ENCODE results near the gene HIRIP3. TPM values are rescaled to one million over a fixed set of nuclear protein-coding genes. Genes with fewer than 3 reads are reported as not detected.
"Not testable (repeated sequence)": the region's sequence is repeated elsewhere in the genome, so short reads cannot be mapped to it uniquely, and the experiment has no call there.

Gene HIRIP3, protein sequence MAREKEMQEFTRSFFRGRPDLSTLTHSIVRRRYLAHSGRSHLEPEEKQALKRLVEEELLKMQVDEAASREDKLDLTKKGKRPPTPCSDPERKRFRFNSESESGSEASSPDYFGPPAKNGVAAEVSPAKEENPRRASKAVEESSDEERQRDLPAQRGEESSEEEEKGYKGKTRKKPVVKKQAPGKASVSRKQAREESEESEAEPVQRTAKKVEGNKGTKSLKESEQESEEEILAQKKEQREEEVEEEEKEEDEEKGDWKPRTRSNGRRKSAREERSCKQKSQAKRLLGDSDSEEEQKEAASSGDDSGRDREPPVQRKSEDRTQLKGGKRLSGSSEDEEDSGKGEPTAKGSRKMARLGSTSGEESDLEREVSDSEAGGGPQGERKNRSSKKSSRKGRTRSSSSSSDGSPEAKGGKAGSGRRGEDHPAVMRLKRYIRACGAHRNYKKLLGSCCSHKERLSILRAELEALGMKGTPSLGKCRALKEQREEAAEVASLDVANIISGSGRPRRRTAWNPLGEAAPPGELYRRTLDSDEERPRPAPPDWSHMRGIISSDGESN
- 80.4 TPM for polyA plus RNA-seq (2012; ENCODE audit: insufficient read depth, insufficient read length)

DNA sequence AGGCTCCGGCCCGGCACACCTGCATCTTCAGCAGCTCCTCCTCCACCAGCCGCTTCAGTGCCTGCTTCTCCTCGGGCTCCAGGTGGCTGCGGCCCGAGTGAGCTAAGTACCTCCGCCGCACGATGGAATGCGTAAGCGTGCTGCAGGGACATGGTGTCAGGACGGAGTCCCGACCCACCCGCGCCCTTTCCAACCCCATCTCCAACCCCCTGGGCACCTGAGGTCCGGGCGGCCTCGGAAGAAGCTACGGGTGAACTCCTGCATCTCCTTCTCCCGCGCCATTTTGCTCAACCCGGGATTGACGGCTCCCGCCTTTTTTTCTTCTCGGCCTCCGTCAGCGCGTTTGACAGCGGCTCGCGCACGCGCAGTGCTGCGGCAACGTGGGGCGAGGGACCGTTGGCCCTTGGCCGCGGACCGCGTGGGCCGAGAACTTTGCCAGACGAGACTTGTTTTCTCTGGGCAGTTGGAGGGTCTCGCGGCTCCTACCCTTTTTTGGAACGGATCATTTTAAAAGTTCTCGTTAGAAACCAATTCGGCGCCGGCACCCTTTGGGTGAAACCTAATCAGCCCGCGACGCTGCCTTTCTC, at the start of gene HIRIP3:
TSS of gene HIRIP3 (minus strand) at position 294 of the 587 bp plus-strand sequence. CDS start at position 282, 12 bp downstream.
- DNase-seq (ENCODE audit: low read depth, low spot score): peak; percentile 84
- H3K4me3 ChIP-seq (ENCODE audit: low read length): peak within 1 kb of the TSS; percentile 96

GRCh38 chr16:30041841-30042240, 46.4 kb upstream of the HIRIP3 start:
- no peak overlapping the region for H3K4me3 ChIP-seq (ENCODE audit: low read length)
- no peak for DNase-seq (ENCODE audit: low read depth, low spot score)

DNA sequence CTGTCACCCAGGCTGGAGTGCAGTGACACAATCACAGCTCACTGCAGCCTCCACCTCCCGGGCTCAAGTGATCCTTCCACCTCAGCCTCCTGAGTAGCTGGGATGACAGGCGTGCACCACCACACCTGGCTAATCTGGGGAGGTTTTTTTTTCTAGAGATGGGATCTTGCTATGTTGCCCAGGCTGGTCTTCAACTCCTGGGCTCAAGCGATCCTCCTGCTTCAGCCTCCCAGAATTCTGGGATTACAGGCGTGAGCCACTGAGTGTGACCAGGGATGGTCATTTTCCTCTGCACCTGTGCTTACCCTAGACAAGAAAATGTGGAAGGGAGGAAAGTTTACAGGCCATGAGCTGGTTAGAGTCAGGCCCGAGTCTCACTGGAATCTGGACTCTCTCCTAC, 45.3 kb upstream of the HIRIP3 start:
- not testable (repeated sequence) for H3K4me3 ChIP-seq (ENCODE audit: low read length); DNase-seq (ENCODE audit: low read depth, low spot score)

DNA sequence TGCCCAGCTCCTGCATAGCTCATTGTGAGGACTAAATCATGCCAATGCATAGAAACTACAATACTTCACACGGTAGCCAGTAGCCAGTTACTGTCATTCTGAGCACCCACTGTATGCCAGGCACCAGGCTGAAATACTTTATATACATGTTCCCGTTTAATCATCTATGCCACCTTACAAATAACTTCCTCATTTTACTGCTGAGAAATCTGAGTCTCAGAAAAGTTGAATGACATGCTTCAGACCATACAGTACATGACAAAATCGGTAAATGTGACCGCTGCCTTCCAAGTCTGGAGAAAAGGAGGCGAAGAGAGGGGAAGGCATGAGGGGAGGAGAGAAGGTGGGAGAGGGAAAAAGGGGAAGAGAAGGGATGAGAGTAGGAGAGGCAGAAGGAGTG, 44.8 kb upstream of the HIRIP3 start:
- H3K4me3 ChIP-seq (ENCODE audit: low read length): no peak overlapping the region

GRCh38 chr16:30033270-30033669, 37.9 kb upstream of the HIRIP3 start:
- DNase-seq (ENCODE audit: low read depth, low spot score): no peak
- no peak overlapping the region for H3K4me3 ChIP-seq (ENCODE audit: low read length)

More for the DNA sequence above, 44.8 kb upstream of the HIRIP3 start:
- no peak for DNase-seq (ENCODE audit: low read depth, low spot score)

DNA sequence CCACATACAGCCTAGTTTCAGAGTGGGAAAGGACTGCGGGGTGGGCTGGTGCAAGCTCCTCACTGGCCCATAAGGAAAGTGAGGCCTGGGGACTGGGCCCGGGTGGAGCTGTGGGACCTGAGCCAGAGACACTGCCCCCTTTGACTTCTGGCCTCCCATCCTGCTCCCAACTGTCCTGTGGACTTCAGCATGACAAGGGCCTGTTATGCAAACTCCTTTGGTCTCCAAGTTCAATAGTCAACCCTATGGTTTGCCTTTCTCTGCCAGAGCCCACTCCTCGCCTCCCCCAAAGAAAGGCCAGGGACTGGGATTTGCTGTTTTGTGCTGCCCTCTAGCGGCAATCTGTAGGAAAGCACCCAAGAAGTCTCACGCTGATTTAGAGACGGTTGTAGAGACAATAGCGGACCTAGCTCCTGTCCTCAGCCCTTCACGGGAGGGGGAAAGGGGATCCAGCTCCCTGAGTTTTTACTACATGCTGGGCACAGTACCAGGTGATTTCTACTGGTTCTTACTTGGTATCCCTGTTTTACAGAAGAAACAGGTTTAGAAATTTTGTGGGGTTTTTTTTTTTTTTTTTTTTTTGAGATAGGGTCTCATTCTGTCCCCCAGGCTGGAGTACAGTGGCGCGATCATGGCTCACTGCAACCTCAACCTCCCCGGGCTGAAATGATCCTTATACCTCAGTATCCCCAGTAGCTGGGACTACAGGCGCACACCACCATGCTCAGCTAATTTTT, 36.8 kb upstream of the HIRIP3 start:
- peak; percentile 80 for DNase-seq (ENCODE audit: low read depth, low spot score)
- H3K4me3 ChIP-seq (ENCODE audit: low read length): no peak overlapping the region

GRCh38 chr16:30031477-30031918, 36.1 kb upstream of the HIRIP3 start:
- H3K4me3 ChIP-seq (ENCODE audit: low read length): no peak overlapping the region

GRCh38 chr16:30030841-30031413, 35.5 kb upstream of the HIRIP3 start, which contains the start of gene TLCD3B:
TSS of gene TLCD3B (minus strand) at chr16:30031271. CDS start at chr16:30030527, 744 bp downstream.
- no peak within 1 kb of the TSS for H3K4me3 ChIP-seq (ENCODE audit: low read length)
- no peak for DNase-seq (ENCODE audit: low read depth, low spot score)

More at GRCh38 chr16:30031477-30031918, 36.1 kb upstream of the HIRIP3 start:
- DNase-seq (ENCODE audit: low read depth, low spot score): no peak

GRCh38 chr16:30030011-30030685, 34.7 kb upstream of the HIRIP3 start:
- H3K4me3 ChIP-seq (ENCODE audit: low read length): no peak overlapping the region
- no peak for DNase-seq (ENCODE audit: low read depth, low spot score)

DNA sequence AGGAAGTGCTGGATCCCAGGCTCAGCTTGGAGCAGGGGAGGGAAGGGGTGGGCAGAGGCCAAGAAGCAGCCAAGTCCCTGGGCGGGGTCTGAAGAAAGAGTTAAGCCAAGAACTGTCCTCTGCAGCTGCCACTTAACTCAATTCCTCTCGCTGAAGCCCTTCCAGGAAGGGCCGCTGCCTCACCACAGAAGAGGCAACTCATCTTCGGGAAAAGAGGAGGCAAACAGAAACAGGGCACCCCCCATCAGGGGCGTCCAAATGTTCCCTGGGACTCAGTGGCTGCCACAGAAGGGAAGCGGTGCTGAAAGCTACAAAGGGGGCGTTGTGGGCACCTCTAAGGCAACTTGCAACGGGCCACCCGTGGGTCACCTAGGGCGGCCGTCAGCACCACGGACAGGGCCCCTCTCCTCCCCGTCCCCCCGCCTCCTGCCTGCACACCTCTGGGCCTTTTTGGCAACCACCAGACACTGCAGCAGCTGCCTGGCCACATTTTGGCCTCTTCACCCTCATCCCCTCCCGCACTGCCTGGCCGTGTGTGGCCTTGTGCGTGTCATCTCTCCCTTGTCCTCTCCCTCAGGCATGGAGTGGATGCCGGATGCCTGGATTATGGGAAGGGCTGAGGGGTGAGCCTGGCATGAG, 33.1 kb upstream of the HIRIP3 start:
- DNase-seq (ENCODE audit: low read depth, low spot score): no peak
- H3K4me3 ChIP-seq (ENCODE audit: low read length): no peak overlapping the region

DNA sequence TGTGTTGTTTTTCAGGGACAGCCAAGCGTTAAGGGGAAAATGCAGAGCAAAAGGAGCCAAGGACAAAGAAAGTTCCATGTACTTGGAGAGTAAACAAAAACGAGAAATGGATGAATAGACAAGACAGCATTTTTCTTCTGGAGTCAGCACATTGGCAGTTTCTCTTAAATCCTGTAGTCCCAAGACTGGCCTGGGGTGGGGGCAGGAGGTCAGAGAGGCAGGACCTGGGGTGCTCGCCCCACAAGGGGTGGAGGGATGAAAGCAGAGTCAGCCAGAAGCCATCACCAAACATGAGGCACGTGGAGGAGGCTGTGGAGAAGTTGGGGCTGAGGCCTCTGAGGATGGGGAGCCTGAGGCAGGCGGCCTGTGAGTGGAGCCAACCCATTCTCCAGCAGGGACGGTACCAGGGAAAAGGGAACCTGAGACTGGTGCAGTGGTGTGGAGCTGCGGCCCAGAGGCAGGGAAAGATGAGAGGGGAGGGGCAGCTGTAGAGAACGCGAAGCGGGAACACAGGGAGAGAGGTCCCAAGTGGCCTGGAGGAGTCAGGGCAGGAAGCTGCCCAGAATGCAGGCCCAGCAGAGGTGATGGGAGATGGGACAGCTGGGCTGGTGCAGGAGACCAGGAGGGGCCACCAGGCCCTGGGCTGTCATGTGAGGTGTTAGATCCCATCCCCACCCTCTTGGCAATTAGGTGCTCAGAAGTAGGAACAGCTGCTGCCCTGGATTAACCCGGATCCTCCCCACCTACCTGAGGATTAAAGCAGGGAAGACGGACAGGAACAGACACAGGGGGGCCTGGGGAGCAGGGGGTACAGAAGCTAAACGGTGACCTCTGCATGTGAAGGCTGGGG, 32.4 kb upstream of the HIRIP3 start:
- no peak for DNase-seq (ENCODE audit: low read depth, low spot score)
- H3K4me3 ChIP-seq (ENCODE audit: low read length): no peak overlapping the region

DNA sequence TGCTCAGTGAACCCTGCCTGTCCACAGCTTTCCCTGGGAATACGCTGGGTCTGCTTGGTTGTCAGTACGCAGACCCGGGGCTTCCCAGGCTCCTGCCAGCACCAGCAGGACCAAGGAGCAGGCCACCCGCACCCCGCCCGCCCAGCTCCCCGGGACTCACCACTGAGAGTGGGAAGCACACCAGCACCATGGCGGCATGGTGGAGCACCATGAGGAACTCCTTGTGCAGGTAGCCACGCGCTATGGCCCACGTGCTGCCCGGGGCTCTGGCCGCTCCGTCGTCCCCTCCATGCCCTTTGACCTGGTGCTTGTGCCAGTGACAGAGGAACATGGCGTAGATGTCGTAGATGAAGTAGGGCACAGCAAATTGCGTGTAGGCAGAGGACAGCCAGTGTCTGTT, 31.0 kb upstream of the HIRIP3 start:
- no peak overlapping the region for H3K4me3 ChIP-seq (ENCODE audit: low read length)
- no peak for DNase-seq (ENCODE audit: low read depth, low spot score)

DNA sequence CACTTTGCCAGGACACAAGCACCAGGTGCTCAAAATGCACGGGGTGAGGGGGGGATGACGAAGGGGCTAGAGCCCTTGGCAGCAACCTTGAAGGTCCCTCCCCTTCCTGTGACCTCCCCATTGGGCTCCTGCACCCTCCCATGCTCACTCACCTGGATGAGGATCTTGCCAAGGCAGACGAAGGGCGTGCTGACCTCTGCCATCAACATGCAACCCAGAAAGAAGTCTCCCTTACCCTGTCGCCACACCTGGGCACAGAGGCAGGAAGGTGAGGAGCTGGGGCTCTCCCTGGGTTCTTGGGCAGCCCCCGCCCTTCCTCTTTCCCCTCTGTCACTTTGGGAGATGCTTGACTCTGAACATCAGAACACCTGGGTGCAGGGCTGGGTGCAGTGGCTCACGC, 30.2 kb upstream of the HIRIP3 start:
- no peak for DNase-seq (ENCODE audit: low read depth, low spot score)
- no peak overlapping the region for H3K4me3 ChIP-seq (ENCODE audit: low read length)

GRCh38 chr16:30025156-30025555, 29.7 kb upstream of the HIRIP3 start:
- no peak overlapping the region for H3K4me3 ChIP-seq (ENCODE audit: low read length)

DNA sequence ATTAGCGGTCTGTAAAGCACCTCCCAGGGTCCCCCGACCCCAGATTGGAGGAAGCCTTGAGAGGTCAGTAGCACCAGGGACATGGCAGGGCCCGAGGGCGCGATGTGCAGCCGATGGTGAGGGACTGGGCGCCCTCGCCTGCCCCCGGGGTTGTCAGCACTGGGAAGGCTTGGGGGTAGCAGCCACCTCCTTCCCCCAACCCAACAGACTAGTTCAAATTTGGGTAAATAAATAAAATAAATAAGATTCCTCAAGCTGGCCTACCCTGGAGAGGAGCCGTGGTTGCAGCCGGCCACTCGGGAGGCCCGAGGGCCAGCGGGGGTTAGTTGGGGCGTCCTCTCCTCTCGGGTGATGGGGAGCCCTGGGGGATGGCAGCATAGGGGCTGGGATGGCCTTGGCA, 29.0 kb upstream of the HIRIP3 start:
- no peak for DNase-seq (ENCODE audit: low read depth, low spot score)
- H3K4me3 ChIP-seq (ENCODE audit: low read length): no peak overlapping the region

More at GRCh38 chr16:30025156-30025555, 29.7 kb upstream of the HIRIP3 start:
- no peak for DNase-seq (ENCODE audit: low read depth, low spot score)

DNA sequence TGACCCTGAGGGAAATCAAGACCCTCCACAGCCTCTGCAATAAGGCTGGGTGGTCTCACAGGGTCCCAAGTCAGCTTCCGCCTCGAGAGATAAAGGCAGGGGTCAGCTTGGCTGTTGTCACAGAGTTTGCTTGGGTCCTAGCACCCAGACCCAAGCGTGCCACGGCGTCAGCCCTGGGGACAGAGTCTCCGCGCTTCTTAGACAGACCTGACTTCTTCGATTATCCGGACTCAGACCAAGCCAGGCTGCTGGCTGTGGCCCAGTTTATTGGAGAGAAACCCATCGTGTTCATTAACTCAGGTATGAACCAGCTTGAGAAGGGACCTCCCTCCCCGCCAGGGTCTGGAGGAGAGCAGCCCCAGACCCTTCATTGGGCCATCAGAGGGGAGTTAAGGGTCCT, 28.2 kb upstream of the HIRIP3 start:
- H3K4me3 ChIP-seq (ENCODE audit: low read length): no peak overlapping the region
- DNase-seq (ENCODE audit: low read depth, low spot score): no peak

- H3K4me3 ChIP-seq (ENCODE audit: low read length): no peak within 1 kb of the TSS
- no peak for DNase-seq (ENCODE audit: low read depth, low spot score)
Measured at GRCh38 chr16:30022887-30023286, 27.5 kb upstream of the HIRIP3 start, which contains the start of gene C16orf92. TSS of gene C16orf92 (plus strand) at chr16:30023198. CDS start at chr16:30023341, 143 bp downstream.

Measured in Jurkat, Clone E6-1 (cell line).